ENCODE results near the gene IFT22.
"Not testable (repeated sequence)": the region's sequence is repeated elsewhere in the genome, so short reads cannot be mapped to it uniquely, and the experiment has no call there.

Gene IFT22

GRCh38 chr7:101308245-101309085 lies 13.1 kb downstream of the IFT22 start:
- DNase-seq, result peak; percentile 62 to 74 (median 67)

GRCh38 chr7:101306307-101306706 lies 15.3 kb downstream of the IFT22 start:
- DNase-seq, result no peak

GRCh38 chr7:101303102-101303701 lies 18.4 kb downstream of the IFT22 start:
- DNase-seq, result no peak

- DNase-seq, result no peak
Observed at GRCh38 chr7:101302641-101303101, 18.9 kb downstream of the IFT22 start.

GRCh38 chr7:101300465-101301376 lies 20.9 kb downstream of the IFT22 start:
- DNase-seq, result no peak

GRCh38 chr7:101299511-101300464 lies 21.8 kb downstream of the IFT22 start:
- no peak for DNase-seq

GRCh38 chr7:101294832-101295121 lies 26.8 kb downstream of the IFT22 start:
- no peak for DNase-seq

- DNase-seq, result no peak
Observed at GRCh38 chr7:101294039-101294831, 27.4 kb downstream of the IFT22 start.

GRCh38 chr7:101293069-101294021 lies 28.3 kb downstream of the IFT22 start:
- not testable (repeated sequence) for DNase-seq

GRCh38 chr7:101292566-101292965 lies 29.0 kb downstream of the IFT22 start:
- DNase-seq, result not testable (repeated sequence)

- DNase-seq, result peak; percentile 20 to 65 (median 57)
Observed at GRCh38 chr7:101290186-101291037, 31.2 kb downstream of the IFT22 start.

GRCh38 chr7:101289687-101290086 lies 31.9 kb downstream of the IFT22 start:
- DNase-seq, result not testable (repeated sequence)

GRCh38 chr7:101288439-101288838 lies 33.2 kb downstream of the IFT22 start:
- no peak for DNase-seq

GRCh38 chr7:101287032-101287431 lies 34.6 kb downstream of the IFT22 start:
- no peak for DNase-seq

GRCh38 chr7:101285880-101286279 lies 35.7 kb downstream of the IFT22 start:
- not testable (repeated sequence) for DNase-seq

GRCh38 chr7:101285171-101285570 lies 36.4 kb downstream of the IFT22 start:
- DNase-seq, result no peak

GRCh38 chr7:101280912-101281311 lies 40.7 kb downstream of the IFT22 start:
- DNase-seq, result not testable (repeated sequence)

- DNase-seq, result no peak
Observed at GRCh38 chr7:101278461-101279292, 42.9 kb downstream of the IFT22 start.
